K562 (cell line): ENCODE data around the gene CALHM2. TPM values are rescaled to one million over a fixed set of nuclear protein-coding genes. Genes with fewer than 3 reads are reported as not detected.

Experiments
- ATAC-seq: fragments of 200-7000 bp; cut with Tn5 transposase; 3 replicates; pipeline ENCODE4 v1.9.1; 2020; ENCODE audit warnings: moderate library complexity
- BruUV-seq: library from RNA; stranded (reverse); fragments of 400-500 nt; replicated peaks from 2 replicates; lab custom pipeline; 2021; lab: Mats Ljungman, UMichigan
- CTCF ChIA-PET: fragments of 300-600 bp; formaldehyde crosslinking; extraction: SDS; loops from one replicate; lab custom pipeline; 2021; ENCODE audit warnings: low intra/inter-chr PET ratio; lab: Yijun Ruan, JAX
- POLR2A ChIA-PET: fragments of 300-600, 350-650 bp; sonication (Branson Sonifier 250); formaldehyde crosslinking; extraction: SDS; loops from one replicate; lab custom pipeline; 2021; ENCODE audit warnings: antibody characterized with exemption, inconsistent platforms; lab: Yijun Ruan, JAX
- DNase-seq, 4 experiments: peaks; one replicate each; pipeline versions ENCODE4 v3.0.0 to v3.0.0-alpha.2; 2011 to 2018; ENCODE audit warnings: low spot score in 3 of 4, mixed read lengths in 3 of 4; ENCODE audit errors: extremely low read depth in 1 of 4
- FAIRE-seq: peaks from 2 replicates; lab custom pipeline; 2011; peaks lifted over from hg19 to GRCh38; lab: Jason Lieb, UNC
- H2AFZ ChIP-seq: 2 replicates; pipeline ENCODE4 v1.6.0; 2011; ENCODE audit warnings: low read depth, low read length, control low read depth, inconsistent platforms
- H3K27ac ChIP-seq: fragments of 200-600 bp; 3 replicates; pipeline ENCODE4 v1.8.0; 2011; ENCODE audit warnings: low read depth, mild to moderate bottlenecking, control low read depth, inconsistent platforms, low read length, moderate library complexity, mixed read lengths; ENCODE audit errors: extremely low read depth
- H3K27me3 ChIP-seq, 2 experiments: fragments of 300-600 bp in 1 of 2; 2 replicates in 1 of 2; 3 replicates in 1 of 2; pipeline versions ENCODE4 v1.6.0 to v1.8.0; 2011; ENCODE audit warnings: inconsistent platforms in 2 of 2, low read length in 2 of 2, mild to moderate bottlenecking in 1 of 2, mixed read lengths in 1 of 2, moderate library complexity in 1 of 2; ENCODE audit not compliant: control insufficient read depth in 2 of 2, insufficient read depth in 2 of 2
- H3K36me3 ChIP-seq: fragments of 300-600 bp; 3 replicates; pipeline ENCODE4 v1.8.0; 2011; ENCODE audit warnings: mild to moderate bottlenecking, low read length, inconsistent platforms; ENCODE audit not compliant: control insufficient read depth, insufficient read depth
- H3K4me1 ChIP-seq, 2 experiments: fragments of 200-600 bp in 1 of 2; replicated peaks in 1 of 2; 2 replicates in 1 of 2; 3 replicates in 1 of 2; pipeline versions ENCODE4 v1.5.1 to v1.8.0; 2011; ENCODE audit warnings: inconsistent platforms in 2 of 2, low read length in 2 of 2, mild to moderate bottlenecking in 1 of 2, mixed read lengths in 1 of 2, moderate library complexity in 1 of 2; ENCODE audit not compliant: control insufficient read depth in 2 of 2, insufficient read depth in 2 of 2
- H3K4me2 ChIP-seq: 2 replicates; pipeline ENCODE4 v1.6.1; 2011; ENCODE audit warnings: low read length, control low read depth, inconsistent platforms, mixed read lengths; ENCODE audit not compliant: insufficient read depth
- H3K4me3 ChIP-seq: fragments of 200-600 bp; sonication (generic), shearing (Covaris generic); 2 replicates; pipeline ENCODE4 v1.5.1; 2016; ENCODE audit warnings: control low read depth, inconsistent platforms
- H3K79me2 ChIP-seq: fragments of 200-600 bp; 3 replicates; pipeline ENCODE4 v1.8.0; 2011; ENCODE audit warnings: low read length, inconsistent platforms; ENCODE audit not compliant: control insufficient read depth, insufficient read depth
- H3K9ac ChIP-seq, 2 experiments: 2 replicates each; pipeline versions ENCODE4 v1.6.0 to v1.6.1; 2011; ENCODE audit warnings: low read depth in 2 of 2, low read length in 2 of 2, control low read depth in 1 of 2, inconsistent platforms in 1 of 2, mild to moderate bottlenecking in 1 of 2, mixed read lengths in 1 of 2; ENCODE audit not compliant: insufficient read depth in 1 of 2
- H3K9me1 ChIP-seq: one replicate; pipeline ENCODE4 v1.6.0; 2011; ENCODE audit warnings: inconsistent platforms, mild to moderate bottlenecking, low read length, moderate library complexity; ENCODE audit not compliant: control insufficient read depth, insufficient read depth
- H3K9me3 ChIP-seq: replicated peaks from 2 replicates; pipeline ENCODE4 v1.5.1; 2011; ENCODE audit warnings: low read depth, low read length, inconsistent platforms; ENCODE audit not compliant: control insufficient read depth, insufficient read depth
- H4K20me1 ChIP-seq: replicated peaks from 2 replicates; pipeline ENCODE4 v1.6.1; 2011; ENCODE audit warnings: low read length, inconsistent platforms, mixed read lengths; ENCODE audit not compliant: control insufficient read depth, insufficient read depth
- CAMTA2 ChIP-seq: fragments of 250-450 bp; sonication (Bioruptor Pico); conservative IDR thresholded peaks from 2 replicates; pipeline ENCODE4 v1.5.1; 2022
- CXXC5 ChIP-seq: fragments of 250-450 bp; sonication (Bioruptor Pico); IDR thresholded peaks from 2 replicates; pipeline ENCODE4 v1.8.0; 2022; ENCODE audit warnings: inconsistent platforms, mild to moderate bottlenecking, moderate library complexity
- ELF1 ChIP-seq: fragments of 200-800 bp; sonication (Bioruptor generic); IDR thresholded peaks from 2 replicates; pipeline ENCODE4 v1.6.1; 2016; ENCODE audit warnings: missing genetic modification characterization, missing compliant biosample characterization
- HNRNPH1 ChIP-seq: fragments of 200-400 bp; formaldehyde crosslinking; optimal IDR thresholded peaks from 2 replicates; pipeline ENCODE3; 2017; ENCODE audit warnings: low read depth, mild to moderate bottlenecking, low read length, moderate library complexity
- NCOA4 ChIP-seq: fragments of 450-650 bp; IDR thresholded peaks from 2 replicates; pipeline ENCODE4 v1.6.1; 2018; ENCODE audit warnings: mild to moderate bottlenecking; ENCODE audit not compliant: partially characterized antibody
- PTBP1 ChIP-seq: fragments of 200-400 bp; formaldehyde crosslinking; IDR thresholded peaks from 2 replicates; pipeline ENCODE4 v1.6.1; 2017; ENCODE audit warnings: low read depth, low read length
- RFX7 ChIP-seq: fragments of 250-450 bp; sonication (Bioruptor Pico); IDR thresholded peaks from 2 replicates; pipeline ENCODE4 v1.5.1; 2021; ENCODE audit warnings: mild to moderate bottlenecking
- SMAD3 ChIP-seq: fragments of 450-650 bp; formaldehyde crosslinking; conservative IDR thresholded peaks from 2 replicates; pipeline ENCODE4 v1.4.0; 2020; ENCODE audit warnings: mild to moderate bottlenecking
- ZBTB33 ChIP-seq: sonication (generic); formaldehyde crosslinking; IDR thresholded peaks from 2 replicates; pipeline ENCODE4 v1.8.1; 2023; ENCODE audit warnings: mild to moderate bottlenecking, missing genetic modification reagents
- ZFPM2 ChIP-seq: fragments of 250-450 bp; sonication (Bioruptor Pico); IDR thresholded peaks from 2 replicates; pipeline ENCODE4 v1.5.1; 2022; ENCODE audit warnings: mild to moderate bottlenecking
- ZNF23 ChIP-seq: fragments of 250-450 bp; sonication (Bioruptor Pico); IDR thresholded peaks from 2 replicates; pipeline ENCODE4 v1.4.0; 2020; ENCODE audit warnings: mild to moderate bottlenecking
- WGBS: fragments of 100-300 bp; shearing (Covaris generic); methylation state at CpG from one replicate; pipeline ENCODE4 v1.1.6; 2016; ENCODE audit warnings: low coverage, mixed read lengths; ENCODE audit not compliant: insufficient coverage; ENCODE audit errors: missing lambda C conversion rate; 5-methylcytosine and 5-hydroxymethylcytosine counted together
- in situ Hi-C: fragments of 300-500 bp; cut with MboI; formaldehyde crosslinking; loops from 4 replicates; pipeline ENCODE4 v1.15.0; 2018; ENCODE audit warnings: inconsistent platforms, mixed read lengths
- intact Hi-C: fragments of 100-400 bp; cut with micrococcal nuclease; formaldehyde crosslinking; loops from 2 replicates; pipeline ENCODE4 v1.14.2; 2022
- polyA plus RNA-seq, 8 experiments: library from polyadenylated mRNA; depleted of rRNA in 4 of 8; stranded (reverse) in 5 of 8; unstranded in 3 of 8; fragments of >200 nt; fragmentation: Nextera tagmentation in 2 of 8; fragmentation: Illumina TruSeq in 1 of 8; extraction: Ambion mirVana in 2 of 8; extraction: Trizol in 1 of 8; gene quantifications; 2 replicates each; pipeline versions ENCODE4 v1.2.1 to v1.2.3, GENCODE V29; 2011 to 2014; ENCODE audit warnings: inconsistent platforms in 1 of 8, missing spikeins in 1 of 8
- total RNA-seq, 7 experiments: library from RNA; depleted of rRNA in 6 of 7; stranded (reverse); fragments of >200 nt in 6 of 7; fragmentation: Illumina TruSeq in 2 of 7; extraction: Trizol in 2 of 7; gene quantifications; 2 replicates each; pipeline versions ENCODE4 v1.2.1 to v1.2.3, GENCODE V29; 2011 to 2021; ENCODE audit warnings: low replicate concordance in 1 of 7
- TF ChIP-seq, protein P1 (sequence below): fragments of 250-450 bp; sonication (Bioruptor Pico); IDR thresholded peaks from 2 replicates; pipeline ENCODE4 v1.8.0; 2021; ENCODE audit warnings: moderate library complexity, mild to moderate bottlenecking, inconsistent platforms

Gene CALHM2
- total and polyA plus RNA-seq, 9 of the 15 experiments (the other 6 are each of a cell fraction or from before 2014, with no cell fraction given): 0.08 to 0.14 (median 0.13) TPM; not detected in 6

DNA sequence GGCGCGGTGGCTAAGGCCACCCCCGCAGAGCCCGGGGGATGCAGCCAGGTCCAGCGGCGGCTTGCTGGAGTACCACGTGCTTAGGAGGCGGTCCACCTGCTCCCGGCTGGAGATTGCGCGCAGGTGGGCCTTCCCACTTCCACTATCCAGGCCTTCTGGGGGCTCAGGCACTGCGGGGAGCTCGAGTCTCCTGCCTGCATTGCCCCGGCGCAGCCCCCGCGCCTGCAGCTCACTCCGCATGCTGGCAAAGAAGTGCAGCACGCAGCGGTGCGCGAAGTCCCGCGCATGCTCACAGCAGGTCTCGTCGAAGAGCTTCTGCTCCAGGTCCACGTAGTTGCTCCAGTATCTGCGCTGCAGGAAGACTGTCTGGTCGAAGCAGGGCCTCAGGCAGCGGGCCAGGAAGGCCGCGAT lies 21.1 kb upstream of the CALHM2 start (continued):
- TF ChIP-seq ZBTB33: peak; percentile 45; the same call in 1 of the 2 replicates
- no peak for TF ChIP-seq CXXC5 (CRISPR knock-in tag)
- no peak for TF ChIP-seq ZNF23 (CRISPR knock-in tag)

- Histone ChIP-seq H3K4me2 (no peak overlapping the region), H3K9me3 (no peaks in the 10 kb centered on the region), H3K79me2 (no peaks in the 10 kb centered on the region), H3K9ac (peak overlapping the region in 1 of 2 experiments; percentile 70; a peak in 2 of 4 replicates), H3K4me1 (peaks cover 10 to 12% of the 10 kb centered on the region in 2 experiments; a peak in 3 of 5 replicates), H3K4me3 (no peak overlapping the region), H2AFZ (no peak overlapping the region), H3K27me3 (peaks cover 0 to 10% of the 10 kb centered on the region in 2 experiments; a peak in 1 of 5 replicates), H4K20me1 (no peaks in the 10 kb centered on the region; the same call in 1 of the 2 replicates), H3K27ac (no peak overlapping the region), H3K9me1 (no peaks in the 10 kb centered on the region), H3K36me3 (no peaks in the 10 kb centered on the region)
- in situ Hi-C loops: no loop called here
- TF ChIP-seq CAMTA2 (CRISPR knock-in tag): no peak
- TF ChIP-seq SMAD3 (CRISPR knock-in tag): no peak
- TF ChIP-seq RFX7 (CRISPR knock-in tag): no peak
- no peak for TF ChIP-seq NCOA4
- no peak for TF ChIP-seq HNRNPH1
- TF ChIP-seq ELF1: no peak
- TF ChIP-seq ZFPM2 (CRISPR knock-in tag): no peak
- no peak for TF ChIP-seq PTBP1
- TF ChIP-seq, protein P1, sequence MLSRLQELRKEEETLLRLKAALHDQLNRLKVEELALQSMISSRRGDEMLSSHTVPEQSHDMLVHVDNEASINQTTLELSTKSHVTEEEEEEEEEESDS (CRISPR knock-in tag): no peak
- DNase-seq (no peak), FAIRE-seq (no peak), ATAC-seq (no peak)
- ChIA-PET POLR2A (no interaction called here), CTCF (no interaction called here)
- BruUV-seq: no TSS peak
- 73% methylated on average over 2 of the region's 2 CpGs for WGBS
- intact Hi-C loops: no loop called here
These were observed 19.8 kb upstream of the CALHM2 start for GRCh38 chr10:103472005-103472404.
